IPS-18c (cell line): ENCODE data around the gene KCNAB1.

Experiments used
- H3K4me3 ChIP-seq: 2 replicates; pipeline ENCODE4 v1.7.0; 2013; ENCODE audit warnings: low read depth, mild to moderate bottlenecking, low read length, moderate library complexity; ENCODE audit not compliant: insufficient read depth
- H3K9me3 ChIP-seq: one replicate; pipeline ENCODE4 v1.6.1; 2013; ENCODE audit warnings: mild to moderate bottlenecking, low read length, moderate library complexity; ENCODE audit not compliant: control insufficient read depth, insufficient read depth

Gene KCNAB1

DNA sequence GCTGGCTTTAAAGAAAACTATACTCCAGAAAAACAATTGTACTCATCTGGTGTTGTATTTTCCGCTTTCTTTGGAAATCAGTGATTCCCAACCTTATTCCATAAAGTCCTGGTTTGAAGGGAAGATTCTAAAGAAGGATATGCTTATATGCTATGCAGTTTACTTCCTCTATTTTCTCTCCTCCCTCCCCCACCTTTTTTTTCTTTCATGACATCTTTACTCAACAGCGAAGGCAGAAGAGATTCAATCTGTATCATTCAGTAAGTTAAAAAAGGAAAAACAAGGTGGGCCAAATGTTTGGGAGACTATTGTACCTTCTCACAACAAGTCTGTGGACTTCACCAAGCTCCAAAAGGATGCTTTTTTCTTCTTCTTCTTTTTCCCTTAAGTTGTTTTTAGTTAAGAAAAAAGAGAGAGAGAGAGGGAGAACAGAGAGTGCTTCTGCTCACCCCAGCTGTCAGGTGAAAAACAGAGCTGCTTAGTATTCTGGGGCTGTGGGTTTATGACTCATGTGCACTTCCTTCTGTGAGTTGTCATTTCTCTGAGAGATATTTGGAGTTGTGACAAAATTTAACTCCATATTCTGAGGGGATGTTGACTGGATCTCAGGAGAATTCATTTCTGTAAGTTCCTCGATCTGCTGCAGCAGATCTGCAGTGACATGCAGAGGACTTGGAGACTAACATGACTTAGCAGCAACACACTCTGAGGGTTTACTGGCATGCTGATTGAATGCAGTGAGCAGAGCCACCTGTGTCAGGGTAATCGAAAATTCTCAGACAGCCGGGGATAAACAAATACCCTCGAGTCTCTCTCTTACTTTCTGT is 363.8 kb downstream of the KCNAB1 start:
- H3K9me3 ChIP-seq = no peaks in the 10 kb centered on the region
- H3K4me3 ChIP-seq = no peak overlapping the region

- Histone ChIP-seq H3K4me3 (no peak overlapping the region), H3K9me3 (no peaks in the 10 kb centered on the region)
Observed at GRCh38 chr3:156488767-156489166, 368.4 kb downstream of the KCNAB1 start.

DNA sequence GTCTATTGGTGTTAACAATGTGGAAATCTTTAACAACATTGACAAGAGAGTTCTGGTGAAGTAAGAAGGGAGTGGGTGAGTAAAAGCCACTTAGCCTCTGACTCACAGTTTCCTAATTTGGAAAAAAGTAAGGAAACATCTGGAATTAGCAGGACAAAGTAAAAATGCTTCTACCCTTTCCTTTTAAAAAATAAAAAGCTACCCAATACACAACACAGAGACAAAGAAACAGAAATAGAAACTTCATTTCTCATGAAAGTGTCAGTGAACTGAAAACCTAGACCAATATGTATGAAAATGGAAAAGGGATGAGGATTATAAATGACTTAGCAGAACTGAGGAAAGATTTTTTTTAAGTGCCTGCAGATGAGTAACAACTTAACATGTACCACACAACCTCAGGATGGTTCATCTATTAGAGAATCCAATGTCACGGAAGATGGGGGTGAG is 369.1 kb downstream of the KCNAB1 start:
- no peak overlapping the region for H3K4me3 ChIP-seq

DNA sequence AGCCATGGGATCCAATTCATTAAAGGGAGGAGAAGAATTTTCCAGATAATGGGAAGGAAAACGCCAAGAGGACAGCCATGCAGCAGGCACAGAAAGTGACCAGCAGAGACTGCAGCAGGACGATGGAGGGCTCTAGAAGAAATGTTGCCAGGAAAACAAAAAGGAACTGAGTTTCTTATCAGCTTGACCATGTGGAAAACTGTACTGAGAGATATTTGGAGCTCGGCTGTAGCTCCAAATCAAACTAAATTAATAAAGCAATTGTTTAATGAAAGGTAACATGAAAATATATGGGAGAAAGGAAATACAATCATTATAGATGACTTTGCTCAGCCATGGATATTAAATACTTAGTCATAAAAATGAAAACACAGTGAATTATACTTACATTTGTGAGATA is 370.8 kb downstream of the KCNAB1 start:
- Histone ChIP-seq H3K9me3 (no peaks in the 10 kb centered on the region), H3K4me3 (no peak overlapping the region)

More for the DNA sequence above, 369.1 kb downstream of the KCNAB1 start:
- H3K9me3 ChIP-seq = no peaks in the 10 kb centered on the region

- no peak overlapping the region for H3K4me3 ChIP-seq
- no peaks in the 10 kb centered on the region for H3K9me3 ChIP-seq
Observed at GRCh38 chr3:156492801-156493261, 372.5 kb downstream of the KCNAB1 start.

DNA sequence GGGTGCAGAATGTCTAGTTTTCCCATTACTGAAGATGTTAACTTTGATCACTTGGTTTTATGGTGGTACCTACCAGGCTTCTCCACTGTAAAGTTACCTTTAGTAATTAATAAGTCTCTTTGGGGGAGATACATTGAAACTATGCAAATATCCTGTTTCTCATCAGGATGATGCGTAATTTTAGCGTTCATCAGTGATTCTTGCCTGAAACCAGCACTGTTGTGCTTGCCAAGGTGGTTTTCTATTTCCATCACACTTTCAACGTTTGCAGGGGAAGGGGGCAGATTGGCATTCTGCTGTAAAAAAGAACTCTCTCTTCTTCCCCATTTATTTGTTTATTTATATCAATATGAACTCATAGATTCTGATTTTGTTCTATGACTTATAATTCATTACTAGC is 373.5 kb downstream of the KCNAB1 start:
- Histone ChIP-seq H3K9me3 (no peaks in the 10 kb centered on the region), H3K4me3 (no peak overlapping the region)

GRCh38 chr3:156495816-156496215 is 375.4 kb downstream of the KCNAB1 start:
- Histone ChIP-seq H3K9me3 (no peaks in the 10 kb centered on the region), H3K4me3 (no peak overlapping the region)

DNA sequence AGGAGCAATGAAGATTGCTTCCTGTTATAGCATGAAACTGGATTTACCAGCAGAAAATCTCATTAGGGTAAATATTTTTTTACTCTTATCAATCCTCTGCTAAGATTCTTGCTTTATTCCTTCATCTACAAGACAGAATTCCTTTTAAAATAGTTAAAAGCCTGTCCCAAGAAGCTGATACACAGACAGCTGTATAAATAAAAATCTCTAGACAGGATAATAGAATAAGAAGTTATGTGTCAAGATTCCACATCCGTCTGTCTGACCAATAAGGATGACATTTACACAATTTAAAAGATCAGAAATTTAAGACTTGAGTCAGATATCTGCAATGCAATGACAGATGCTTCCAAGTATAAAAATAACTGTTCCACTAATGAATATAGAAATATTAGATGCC is 376.9 kb downstream of the KCNAB1 start:
- no peaks in the 10 kb centered on the region for H3K9me3 ChIP-seq

GRCh38 chr3:156498307-156498706 is 377.9 kb downstream of the KCNAB1 start:
- H3K4me3 ChIP-seq = no peak overlapping the region
- no peaks in the 10 kb centered on the region for H3K9me3 ChIP-seq

More for the DNA sequence above, 376.9 kb downstream of the KCNAB1 start:
- H3K4me3 ChIP-seq = no peak overlapping the region

DNA sequence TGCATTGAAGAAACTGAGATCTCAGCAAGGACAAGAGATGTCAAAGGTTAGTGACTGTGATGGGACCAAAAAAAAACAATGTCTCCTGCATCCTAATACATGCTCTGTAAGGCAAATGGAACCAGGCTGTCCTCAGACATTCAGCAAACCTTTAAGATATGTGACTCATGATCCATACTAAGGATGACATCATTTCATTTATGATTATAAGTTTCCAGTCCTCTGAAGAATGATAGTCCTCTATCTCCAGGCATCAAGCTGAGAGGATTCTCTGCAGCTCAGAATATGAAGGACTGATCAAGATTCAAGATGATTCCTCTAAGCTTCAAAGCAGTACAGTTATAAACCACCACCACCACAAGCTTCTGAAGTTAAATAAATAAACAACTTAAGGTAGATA is 386.9 kb downstream of the KCNAB1 start:
- no peaks in the 10 kb centered on the region for H3K9me3 ChIP-seq

GRCh38 chr3:156509189-156510174 is 389.1 kb downstream of the KCNAB1 start:
- no peak overlapping the region for H3K4me3 ChIP-seq

More for the DNA sequence above, 386.9 kb downstream of the KCNAB1 start:
- no peak overlapping the region for H3K4me3 ChIP-seq

GRCh38 chr3:156511987-156512677 is 391.8 kb downstream of the KCNAB1 start:
- no peak overlapping the region for H3K4me3 ChIP-seq
- H3K9me3 ChIP-seq = no peaks in the 10 kb centered on the region

More at GRCh38 chr3:156509189-156510174, 389.1 kb downstream of the KCNAB1 start:
- H3K9me3 ChIP-seq = no peaks in the 10 kb centered on the region

DNA sequence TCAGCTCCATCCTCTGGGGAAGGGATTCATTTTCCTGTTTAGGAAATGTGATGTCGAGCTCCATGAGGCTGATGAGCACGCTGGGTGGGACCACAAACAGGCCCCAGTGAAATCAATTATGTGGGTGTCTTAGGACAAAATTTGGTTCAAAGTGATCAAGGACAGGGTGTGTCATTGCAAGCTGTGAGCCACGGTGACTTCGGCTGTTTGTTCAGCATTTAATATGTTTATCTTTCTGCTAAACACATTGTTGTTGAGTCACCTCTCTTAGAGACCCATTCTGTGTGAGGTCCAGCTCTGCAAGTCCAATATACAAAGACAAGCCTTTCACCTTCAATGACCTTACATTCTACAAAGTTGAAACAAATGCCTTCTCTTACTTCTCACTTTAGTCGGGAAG is 393.2 kb downstream of the KCNAB1 start:
- Histone ChIP-seq H3K4me3 (no peak overlapping the region), H3K9me3 (no peaks in the 10 kb centered on the region)

DNA sequence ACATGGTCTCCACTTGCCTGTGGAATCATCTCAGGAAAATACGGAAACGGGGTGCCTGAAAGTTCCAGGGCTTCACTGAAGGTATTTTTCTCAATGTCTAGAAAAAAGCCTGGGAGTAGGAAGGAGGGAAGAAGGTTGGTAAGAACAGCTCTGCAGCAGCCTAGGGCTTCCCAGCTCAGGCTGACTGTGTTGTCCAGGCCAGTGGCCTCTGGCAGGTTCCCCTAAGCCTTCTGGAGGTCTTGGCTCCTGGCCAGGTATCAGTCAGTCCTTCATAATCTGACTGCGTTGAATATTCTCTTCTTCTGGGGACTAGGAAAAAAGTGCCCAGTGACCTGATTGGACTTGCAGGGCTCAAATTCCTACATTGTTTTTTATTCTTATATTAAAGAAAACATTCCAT is 395.9 kb downstream of the KCNAB1 start:
- no peaks in the 10 kb centered on the region for H3K9me3 ChIP-seq
- no peak overlapping the region for H3K4me3 ChIP-seq

GRCh38 chr3:156516961-156517360 is 396.6 kb downstream of the KCNAB1 start:
- Histone ChIP-seq H3K9me3 (no peaks in the 10 kb centered on the region), H3K4me3 (no peak overlapping the region)

- H3K4me3 ChIP-seq = no peak overlapping the region
- no peaks in the 10 kb centered on the region for H3K9me3 ChIP-seq
Observed at GRCh38 chr3:156518726-156519125, 398.3 kb downstream of the KCNAB1 start.

DNA sequence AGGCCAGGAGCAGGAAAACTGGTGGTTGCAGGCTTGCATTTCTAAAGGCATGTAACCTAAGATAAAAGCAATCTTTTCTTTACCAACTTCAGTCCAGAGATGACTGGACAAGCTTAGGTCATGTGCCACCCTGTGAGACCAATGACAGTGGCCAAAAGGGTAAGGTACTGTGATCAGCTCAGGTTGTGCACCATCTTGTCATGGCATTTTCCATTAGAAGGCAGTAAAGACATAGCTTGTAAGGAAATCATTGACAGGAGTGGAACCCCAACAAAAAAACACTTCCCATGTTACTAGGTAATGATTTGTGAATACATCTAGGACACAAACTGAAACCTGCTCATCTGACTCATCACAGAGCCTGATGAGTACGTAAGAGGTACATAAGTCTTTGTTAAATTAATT is 399.4 kb downstream of the KCNAB1 start:
- no peak overlapping the region for H3K4me3 ChIP-seq
- no peaks in the 10 kb centered on the region for H3K9me3 ChIP-seq
